ENCODE data around the gene ABCB10.
"Not testable (repeated sequence)": the region's sequence is repeated elsewhere in the genome, so short reads cannot be mapped to it uniquely, and the experiment has no call there.

The ABCB10 gene

GRCh38 chr1:229570891-229571516 is 12.5 kb upstream of the ABCB10 start:
- peak; percentile 54 for DNase-seq

DNA sequence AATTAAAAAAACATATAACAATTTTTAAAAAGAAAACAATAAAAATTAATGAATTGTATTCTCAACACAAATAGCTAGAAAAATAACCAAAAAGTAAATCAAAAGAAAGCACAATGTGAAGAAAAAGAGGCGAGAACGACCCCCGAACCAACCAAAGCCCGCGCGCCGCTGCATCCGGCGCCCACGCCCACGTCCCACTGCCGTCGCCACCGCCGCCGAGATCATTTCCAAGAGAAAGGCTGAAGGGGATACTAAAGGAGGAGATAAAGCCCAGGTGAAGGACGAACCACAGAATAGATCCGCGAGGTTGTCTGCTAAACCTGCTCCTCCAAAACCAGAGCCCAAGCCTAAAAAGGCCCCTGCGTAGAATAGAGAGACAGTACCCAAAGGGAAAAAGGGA is 11.8 kb upstream of the ABCB10 start:
- no peak for DNase-seq

- no peak for DNase-seq
Measured at GRCh38 chr1:229567109-229567868, 8.8 kb upstream of the ABCB10 start.

DNA sequence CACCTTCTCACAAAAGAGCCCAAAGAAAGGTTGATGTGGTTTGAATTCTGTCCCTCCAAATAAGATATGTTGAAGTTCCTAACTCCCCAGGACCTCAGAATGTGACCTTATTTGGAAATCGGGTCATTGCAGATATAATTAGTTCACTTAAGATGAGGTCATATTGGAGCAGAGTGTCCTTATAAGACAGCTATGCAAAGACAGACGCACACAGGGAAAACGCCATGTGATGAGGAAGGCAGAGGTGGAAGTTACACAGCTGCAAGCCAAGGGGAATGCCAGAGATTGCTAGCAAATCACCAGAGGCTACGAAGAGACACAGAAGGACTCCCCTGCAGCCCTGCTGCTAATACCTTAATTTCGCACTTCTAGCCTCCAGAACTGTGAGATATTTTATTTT is 5.2 kb upstream of the ABCB10 start:
- DNase-seq = peak; percentile 57

- peak; percentile 38 for DNase-seq
Measured at GRCh38 chr1:229563241-229563640, 4.7 kb upstream of the ABCB10 start.

DNA sequence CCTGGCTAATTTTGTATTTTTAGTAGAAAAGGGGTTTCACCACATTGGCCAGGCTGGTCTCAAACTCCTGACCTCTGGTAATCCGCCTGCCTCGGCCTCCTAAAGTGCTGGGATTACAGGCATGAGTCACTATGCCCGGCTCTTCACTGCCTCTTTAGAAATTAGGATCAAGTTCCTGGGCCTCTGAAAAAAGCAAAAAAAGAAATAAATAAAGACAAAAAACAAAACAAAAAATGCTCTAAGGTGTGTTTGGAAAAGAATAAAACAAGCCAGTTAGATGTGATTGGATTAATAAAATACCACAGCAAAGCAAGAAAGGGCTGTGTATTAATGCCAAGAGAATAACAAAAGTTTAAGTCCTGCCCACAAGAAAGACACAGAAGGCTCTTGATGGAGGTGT is 4.2 kb upstream of the ABCB10 start:
- DNase-seq = no peak

GRCh38 chr1:229561141-229561540 is 2.6 kb upstream of the ABCB10 start:
- DNase-seq = no peak

DNA sequence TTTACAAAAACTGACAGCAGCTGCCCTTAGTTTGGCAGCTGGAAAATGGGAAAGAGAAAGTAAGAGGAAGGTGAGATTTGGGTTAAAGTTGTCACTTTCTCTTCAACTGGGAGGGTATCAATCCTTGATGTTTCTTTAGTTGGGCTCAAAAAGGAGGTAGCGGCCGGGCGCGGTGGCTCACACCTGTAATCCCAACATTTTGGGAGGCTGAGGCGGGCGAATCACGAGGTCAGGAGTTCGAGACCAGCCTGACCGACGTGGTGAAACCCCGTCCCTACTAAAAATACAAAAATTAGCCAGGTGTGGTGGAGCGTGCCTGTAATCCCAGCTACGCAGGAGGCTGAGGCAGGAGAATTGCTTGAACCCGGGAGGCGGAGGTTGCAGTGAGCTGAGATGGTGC is 1.6 kb upstream of the ABCB10 start:
- not testable (repeated sequence) for DNase-seq

DNA sequence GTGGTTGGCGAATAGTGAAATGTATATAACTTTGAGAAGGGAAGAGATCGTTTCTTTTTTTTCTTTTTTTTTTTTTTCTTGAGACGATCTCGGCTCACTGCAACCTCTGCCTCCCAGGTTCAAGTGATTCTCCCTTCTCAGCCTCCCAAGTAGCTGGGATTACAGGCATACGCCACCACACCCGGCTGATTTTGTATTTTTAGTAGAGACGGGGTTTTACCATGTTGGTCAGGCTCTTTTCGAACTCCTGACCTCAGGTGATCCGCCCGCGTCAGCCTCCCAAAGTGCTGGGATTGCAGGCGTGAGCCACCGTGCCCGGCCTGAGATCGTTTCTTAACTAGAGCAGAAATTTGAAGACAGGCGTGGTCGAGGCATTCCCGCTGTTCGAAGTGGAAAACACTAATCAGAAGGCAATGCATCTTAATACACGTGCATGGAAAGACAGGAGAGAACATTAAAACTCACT is 862 bp upstream of the ABCB10 start:
- DNase-seq = peak; percentile 45

- DNase-seq = peak; percentile 73
Measured at GRCh38 chr1:229557913-229558414, 543 bp downstream of the ABCB10 start.

GRCh38 chr1:229557200-229557850 is 1.2 kb downstream of the ABCB10 start:
- DNase-seq = peak; percentile 23

DNA sequence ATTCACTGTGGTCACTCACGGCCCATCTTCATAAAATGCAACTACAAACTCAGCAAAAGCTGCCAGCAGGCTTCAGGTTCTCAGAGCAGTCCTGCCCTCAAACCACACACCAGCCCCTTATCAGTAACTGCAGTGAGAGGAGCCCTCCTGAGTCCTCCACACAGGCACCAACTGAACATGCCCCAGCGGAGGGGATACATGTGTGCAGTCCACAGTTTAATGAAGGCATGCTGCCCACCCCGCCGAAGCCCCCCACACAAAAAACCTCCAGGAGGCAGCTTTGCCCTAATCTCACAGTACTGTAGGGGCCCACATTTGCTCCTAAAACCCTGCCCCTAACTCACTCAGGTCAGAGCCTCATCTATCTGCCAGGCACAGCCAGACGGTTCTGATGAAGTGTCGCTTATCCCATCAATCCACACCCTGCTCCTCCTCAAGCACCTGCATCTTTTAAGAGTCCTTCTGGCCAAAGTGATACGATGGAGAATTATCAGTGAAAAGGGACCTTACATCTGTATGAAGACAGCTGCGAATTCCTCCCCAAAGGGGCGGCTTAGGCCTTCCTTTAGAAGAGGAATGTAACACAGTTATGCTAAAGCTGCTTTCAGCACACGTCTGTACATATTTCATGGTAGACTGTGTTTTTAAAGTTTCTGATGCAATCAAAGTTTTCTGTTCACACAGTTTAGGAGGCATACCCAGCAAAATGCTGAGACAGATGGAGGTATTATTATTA is 3.5 kb downstream of the ABCB10 start:
- no peak for DNase-seq

GRCh38 chr1:229553621-229554130 is 4.8 kb downstream of the ABCB10 start:
- DNase-seq = no peak

DNA sequence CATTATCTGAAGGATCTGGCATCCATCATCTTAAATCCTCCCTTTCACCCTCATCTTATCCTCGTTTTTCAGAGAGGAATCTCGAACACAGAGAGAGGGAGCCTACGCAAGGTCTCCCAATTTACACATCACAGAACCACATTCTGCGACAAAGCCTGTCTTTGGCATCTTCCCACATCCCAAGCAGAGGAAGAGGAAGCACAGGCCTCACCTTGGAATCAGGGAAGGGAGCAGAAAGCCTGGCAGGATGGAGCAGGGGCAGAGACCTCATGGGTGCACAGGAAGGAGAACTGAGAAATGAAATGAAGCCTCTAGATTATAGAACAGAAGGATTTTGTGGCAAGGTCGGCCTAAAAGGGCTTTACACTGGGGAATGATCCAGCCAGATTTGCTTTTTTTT is 5.8 kb downstream of the ABCB10 start:
- no peak for DNase-seq

DNA sequence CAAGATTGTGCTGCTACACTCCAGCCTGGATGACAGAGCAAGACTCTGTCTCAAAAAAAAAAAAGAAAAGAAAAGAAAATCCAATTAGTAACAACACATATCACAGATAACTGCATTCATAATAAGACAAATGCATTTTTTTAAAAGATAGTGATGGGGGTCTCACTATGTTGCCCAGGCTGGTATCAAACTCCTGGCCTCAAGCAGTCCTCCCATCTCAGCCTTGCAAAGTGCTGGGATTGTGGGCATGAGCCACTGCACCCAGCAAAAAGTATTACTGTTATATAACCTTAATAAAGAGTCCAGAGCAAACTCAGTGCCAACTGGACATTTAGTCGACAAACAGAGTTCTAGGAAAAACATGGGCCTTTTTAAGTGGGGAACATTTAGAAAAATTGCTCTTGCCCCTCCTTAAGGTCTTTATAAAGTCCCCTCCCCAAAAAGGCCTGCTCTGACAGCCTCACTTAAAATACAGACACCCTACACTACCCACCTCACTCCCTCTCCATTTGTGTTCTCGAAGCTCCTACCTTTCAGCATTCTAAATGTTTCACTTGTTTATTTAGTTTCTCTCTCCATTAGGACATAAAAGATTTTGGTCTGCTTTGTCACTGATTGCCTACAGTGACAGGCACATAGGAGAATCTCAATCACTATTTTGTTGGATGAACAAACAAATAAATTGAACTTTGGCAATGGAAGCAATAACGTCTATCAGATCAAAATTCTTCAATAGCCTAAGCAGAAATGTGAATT is 7.5 kb downstream of the ABCB10 start:
- no peak for DNase-seq

- no peak for DNase-seq
Measured at GRCh38 chr1:229547542-229547941, 11.0 kb downstream of the ABCB10 start.

DNA sequence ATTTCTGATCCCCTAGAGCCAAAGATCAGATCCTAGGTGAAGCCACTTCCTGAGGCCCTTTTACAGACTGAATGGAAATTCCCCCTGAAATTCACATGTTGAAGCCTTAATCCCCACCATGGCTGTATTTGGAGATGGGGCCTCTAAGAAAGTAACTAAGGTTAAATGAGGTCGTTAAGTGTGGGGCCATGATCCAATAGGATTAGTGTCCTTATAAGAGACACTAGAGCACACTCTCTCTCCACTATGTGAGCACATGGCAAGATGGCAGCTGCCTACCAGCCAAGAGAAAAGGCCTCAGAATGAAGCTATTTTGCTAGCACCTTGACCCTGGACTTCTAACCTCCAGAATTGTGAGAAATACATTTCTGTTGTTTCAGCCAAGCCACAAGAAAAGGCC is 13.9 kb downstream of the ABCB10 start:
- DNase-seq = no peak

DNA sequence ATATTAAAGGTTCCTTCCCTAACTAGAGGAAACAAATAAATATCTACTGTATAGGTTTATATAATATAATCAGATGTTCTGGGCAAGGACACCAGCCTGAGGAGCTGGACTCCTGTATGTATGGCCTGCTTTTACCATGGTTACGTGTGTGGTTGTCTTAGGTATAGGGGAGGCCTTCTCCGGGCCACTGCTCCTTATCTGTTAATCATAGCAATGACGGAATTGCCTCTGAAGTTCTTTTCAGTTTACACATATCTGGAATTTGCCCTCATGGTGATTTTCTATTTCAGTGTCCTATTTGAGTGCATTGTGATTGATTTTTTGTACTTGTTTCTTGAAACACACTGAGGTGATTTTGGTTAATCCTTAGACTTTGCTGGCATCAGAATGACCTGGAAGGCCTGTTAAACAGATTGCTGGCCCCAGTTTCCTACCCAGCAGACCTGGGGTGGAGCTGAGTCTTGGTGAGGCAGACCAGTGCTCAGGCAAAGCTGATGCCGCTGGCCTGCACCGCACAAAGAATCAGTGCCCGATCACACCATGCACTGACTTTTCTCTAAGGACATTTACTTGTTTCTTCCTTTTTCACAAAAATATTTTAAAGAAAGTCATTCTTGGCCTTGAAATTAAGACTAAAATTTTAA is 18.5 kb downstream of the ABCB10 start:
- no peak for DNase-seq

DNA sequence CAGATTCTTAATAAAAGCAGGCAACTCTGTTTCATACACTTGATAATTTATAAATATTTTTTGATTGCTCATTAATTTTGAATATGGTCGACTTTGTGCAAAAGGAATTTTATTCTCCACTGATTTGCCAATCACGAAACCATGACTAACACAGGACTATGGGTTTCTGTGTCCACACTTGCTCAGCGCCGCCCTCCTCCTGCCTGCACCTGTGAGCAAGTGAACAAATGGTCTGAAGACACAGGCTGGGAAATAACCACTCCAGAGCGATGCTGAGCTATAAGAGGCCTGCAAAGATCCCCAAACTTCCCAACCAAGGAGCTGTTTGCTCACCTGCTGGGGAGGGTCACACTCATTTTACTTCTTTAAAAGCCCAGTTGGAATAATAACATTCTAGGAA is 19.6 kb downstream of the ABCB10 start:
- no peak for DNase-seq

DNA sequence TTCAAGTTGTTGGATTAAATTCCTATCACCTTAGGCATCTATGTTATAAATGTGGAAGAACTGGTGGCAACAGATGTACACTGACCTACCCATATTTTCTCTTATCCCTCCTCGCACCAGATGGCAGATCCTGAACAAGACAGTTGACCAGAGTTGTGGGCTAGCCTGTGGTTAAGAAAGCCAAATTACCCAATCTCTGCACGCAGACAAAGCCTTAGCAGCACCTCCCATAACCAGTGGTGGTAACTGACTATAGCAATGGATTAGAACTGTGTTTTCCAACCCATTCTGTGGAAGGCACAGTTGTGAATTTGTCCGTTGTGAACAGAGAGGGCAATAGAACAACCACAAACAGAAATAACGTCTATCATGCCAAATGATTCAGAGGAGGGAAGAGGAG is 20.6 kb downstream of the ABCB10 start:
- DNase-seq = no peak

GRCh38 chr1:229536982-229537381 is 21.5 kb downstream of the ABCB10 start:
- DNase-seq = no peak

DNA sequence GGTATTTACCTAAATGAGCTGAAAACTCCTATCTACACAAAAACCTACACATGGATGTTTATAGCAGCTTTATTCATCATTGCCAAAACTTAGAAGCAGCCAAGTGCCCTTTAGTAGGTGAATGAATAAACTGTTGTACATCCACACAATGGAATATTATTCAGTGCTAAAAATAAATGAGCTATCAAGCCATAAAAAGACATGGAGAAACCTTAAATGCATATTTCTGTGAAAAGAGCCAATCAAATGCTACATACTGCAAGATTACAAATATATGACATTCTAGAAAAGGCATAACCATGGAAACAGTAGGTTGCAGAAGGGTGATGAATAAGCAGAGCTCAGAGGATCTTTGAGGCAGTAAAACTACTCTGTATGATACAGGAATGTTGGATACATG is 23.3 kb downstream of the ABCB10 start:
- DNase-seq = no peak

Data from DMS53 (cell line).